ENCODE measurements around the gene PHF24. TPM values are rescaled to one million over a fixed set of nuclear protein-coding genes. Genes with fewer than 3 reads are reported as not detected.

The PHF24 gene
- total and polyA plus RNA-seq, 10 of the 15 experiments (the other 5 are each of a cell fraction or from before 2014, with no cell fraction given), result 0.02 to 0.04 TPM; not detected in 8

DNA sequence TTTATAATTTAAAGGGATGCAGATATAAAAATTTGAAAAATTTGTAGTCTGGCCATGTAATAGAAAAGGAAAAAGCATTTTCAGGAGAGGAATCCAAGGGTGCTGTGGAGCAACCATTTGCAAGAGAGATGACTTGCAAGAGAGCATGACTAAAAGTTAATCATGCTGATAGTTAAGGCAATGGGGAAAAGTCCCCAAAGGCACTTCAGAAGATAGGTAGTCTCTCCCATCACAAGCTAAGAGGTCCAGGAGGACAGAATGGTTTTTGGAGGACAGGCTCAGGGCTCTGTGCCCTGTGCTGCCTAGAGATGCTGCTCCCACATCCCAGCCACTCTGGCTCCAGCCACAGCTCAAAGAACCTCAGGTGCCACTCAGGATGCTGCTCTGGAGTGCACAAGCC lies 70.3 kb downstream of the PHF24 start:
- ATAC-seq (no peak), FAIRE-seq (no peak), DNase-seq (ENCODE audit: low read depth, low spot score) (no peak)
- no peak overlapping the region for H3K4me3 ChIP-seq
- H3K9ac ChIP-seq (ENCODE audit: control insufficient read depth, insufficient read depth, low read length), result no peak overlapping the region
- no peaks in the 10 kb centered on the region for H3K36me3 ChIP-seq (ENCODE audit: control insufficient read depth in 2 of 2, insufficient read depth in 2 of 2, low read length in 1 of 2)
- peaks cover 4% of the 10 kb centered on the region; the same call in 1 of the 2 replicates for H3K4me1 ChIP-seq (ENCODE audit: control insufficient read depth, insufficient read depth, low read length)
- ChIA-PET SMC1A (ENCODE audit: uncharacterized antibody, unreplicated experiment) (interaction anchor here (1.3 kb wide), 1 partner anchor 23 kb away, joined by 7 read pairs; no protein-coding TSS in a partner anchor), CTCF (interaction anchor here (0.6 to 7.2 kb wide), 6 partner anchors 10 to 967 kb away, joined by 3 to 39 read pairs (median 4); partner anchors contain the start of gene PIGO), RAD21 (ENCODE audit: unreplicated experiment) (interaction anchor here (0.9 kb wide), 1 partner anchor 23 kb away, joined by 3 read pairs; no protein-coding TSS in a partner anchor), POLR2A (interaction anchor here (0.6 kb wide), 1 partner anchor 290 kb away, joined by 3 read pairs; no protein-coding TSS in a partner anchor)
- no peaks in the 10 kb centered on the region for H3K79me2 ChIP-seq (ENCODE audit: control insufficient read depth, insufficient read depth, low read length)
- no peak overlapping the region for H3K27ac ChIP-seq (ENCODE audit: control insufficient read depth, insufficient read depth)
- BruUV-seq (replicated peaks), result no TSS peak
- intact Hi-C loops (cut with micrococcal nuclease; ENCODE audit: unreplicated experiment), result no loop called here
- no peak for TF ChIP-seq SIX5 (IDR thresholded peaks at IDR 0.05; ENCODE audit: low read depth, low read length, severe bottlenecking)
- TF ChIP-seq HCFC1 (IDR thresholded peaks at IDR 0.05; ENCODE audit: low read length), result no peak
- TF ChIP-seq MTA3 (IDR thresholded peaks at IDR 0.05; ENCODE audit: borderline replicate concordance, low read length), result no peak
- TF ChIP-seq PML (IDR thresholded peaks at IDR 0.05; ENCODE audit: low read length), result no peak
- TF ChIP-seq DPF2 (IDR thresholded peaks at IDR 0.05), result no peak
- TF ChIP-seq BMI1 (IDR thresholded peaks at IDR 0.05; ENCODE audit: borderline replicate concordance), result no peak
- no peak for TF ChIP-seq SP1 (IDR thresholded peaks at IDR 0.05; ENCODE audit: low read depth, low read length)
- no peak for TF ChIP-seq BCL11A (IDR thresholded peaks at IDR 0.05; ENCODE audit: low read depth, low read length)
- no peak for TF ChIP-seq EZH2 (IDR thresholded peaks at IDR 0.05; ENCODE audit: borderline replicate concordance, control insufficient read depth, low read depth, low read length)
- no peak for TF ChIP-seq IKZF1 (conservative IDR thresholded peaks at IDR 0.05)
- TF ChIP-seq MYC (IDR thresholded peaks at IDR 0.05; ENCODE audit: insufficient read depth, insufficient read length, insufficient replicate concordance, low read length, severe bottlenecking), result no peak
- TF ChIP-seq MXI1 (IDR thresholded peaks at IDR 0.05; ENCODE audit: low read depth, low read length), result no peak
- TF ChIP-seq ZSCAN29 (IDR thresholded peaks at IDR 0.05), result no peak
- TF ChIP-seq, protein P1, sequence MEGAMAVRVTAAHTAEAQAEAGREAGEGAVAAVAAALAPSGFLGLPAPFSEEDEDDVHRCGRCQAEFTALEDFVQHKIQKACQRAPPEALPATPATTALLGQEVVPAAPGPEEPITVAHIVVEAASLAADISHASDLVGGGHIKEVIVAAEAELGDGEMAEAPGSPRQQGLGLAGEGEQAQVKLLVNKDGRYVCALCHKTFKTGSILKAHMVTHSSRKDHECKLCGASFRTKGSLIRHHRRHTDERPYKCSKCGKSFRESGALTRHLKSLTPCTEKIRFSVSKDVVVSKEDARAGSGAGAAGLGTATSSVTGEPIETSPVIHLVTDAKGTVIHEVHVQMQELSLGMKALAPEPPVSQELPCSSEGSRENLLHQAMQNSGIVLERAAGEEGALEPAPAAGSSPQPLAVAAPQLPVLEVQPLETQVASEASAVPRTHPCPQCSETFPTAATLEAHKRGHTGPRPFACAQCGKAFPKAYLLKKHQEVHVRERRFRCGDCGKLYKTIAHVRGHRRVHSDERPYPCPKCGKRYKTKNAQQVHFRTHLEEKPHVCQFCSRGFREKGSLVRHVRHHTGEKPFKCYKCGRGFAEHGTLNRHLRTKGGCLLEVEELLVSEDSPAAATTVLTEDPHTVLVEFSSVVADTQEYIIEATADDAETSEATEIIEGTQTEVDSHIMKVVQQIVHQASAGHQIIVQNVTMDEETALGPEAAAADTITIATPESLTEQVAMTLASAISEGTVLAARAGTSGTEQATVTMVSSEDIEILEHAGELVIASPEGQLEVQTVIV (IDR thresholded peaks at IDR 0.05; ENCODE audit: borderline replicate concordance, partially characterized antibody), result no peak
- TF ChIP-seq SMARCA5 (IDR thresholded peaks at IDR 0.05), result no peak
- no peak for TF ChIP-seq MTA2 (IDR thresholded peaks at IDR 0.05; ENCODE audit: low read depth)
- H2AFZ ChIP-seq (ENCODE audit: control insufficient read depth, low read depth, low read length), result no peak overlapping the region
- no peaks in the 10 kb centered on the region; the same call in 2 of the 3 replicates for H3K9me3 ChIP-seq (replicated peaks; ENCODE audit: control insufficient read depth, insufficient read depth, low read length)
- no peaks in the 10 kb centered on the region for H4K20me1 ChIP-seq (ENCODE audit: control insufficient read depth, insufficient read depth)
- no peak overlapping the region for H3K4me2 ChIP-seq (ENCODE audit: control insufficient read depth, insufficient read depth)
- H3K27me3 ChIP-seq (replicated peaks in 1 of 2; ENCODE audit: control insufficient read depth in 2 of 2, insufficient read depth in 2 of 2, low read length in 1 of 2), result no peaks in the 10 kb centered on the region
- in situ Hi-C loops (cut with MboI), result no loop called here
